DND-41 (cell line): ENCODE measurements around the gene LRRC58.
"Not testable (repeated sequence)": the region's sequence is repeated elsewhere in the genome, so short reads cannot be mapped to it uniquely, and the experiment has no call there.

Experiments used
- ATAC-seq: fragments of 200-7000 bp; cut with Tn5 transposase; 3 replicates; pipeline ENCODE4 v1.9.1; 2021; ENCODE audit warnings: low read depth; ENCODE audit not compliant: insufficient read depth
- DNase-seq: peaks from one replicate; pipeline ENCODE4 v3.0.0-alpha.2; 2020
- H2AFZ ChIP-seq: 2 replicates; pipeline ENCODE4 v1.6.0; 2012; ENCODE audit warnings: low read depth, low read length
- H3K27ac ChIP-seq: 2 replicates; pipeline ENCODE4 v1.5.1; 2012; ENCODE audit warnings: low read length, inconsistent platforms
- H3K27me3 ChIP-seq: fragments of 200-600 bp; sonication (generic); 2 replicates; pipeline ENCODE4 v1.6.0; 2012; ENCODE audit warnings: low read length, mild to moderate bottlenecking, inconsistent platforms; ENCODE audit not compliant: insufficient read depth, poor library complexity
- H3K36me3 ChIP-seq: 2 replicates; pipeline ENCODE4 v1.5.1; 2012; ENCODE audit warnings: low read length, inconsistent platforms; ENCODE audit not compliant: insufficient read depth
- H3K4me1 ChIP-seq: 2 replicates; pipeline ENCODE4 v1.5.1; 2012; ENCODE audit warnings: mild to moderate bottlenecking, low read length; ENCODE audit not compliant: insufficient read depth
- H3K4me2 ChIP-seq: 2 replicates; pipeline ENCODE4 v1.6.0; 2012; ENCODE audit warnings: mild to moderate bottlenecking, moderate library complexity, low read length, inconsistent platforms; ENCODE audit not compliant: insufficient read depth
- H3K4me3 ChIP-seq, 2 experiments: fragments of 200-600 bp in 1 of 2; shearing (Covaris generic) in 1 of 2; 2 replicates each; pipeline ENCODE4 v1.5.1; 2012 to 2016; ENCODE audit warnings: inconsistent platforms in 2 of 2, low read length in 2 of 2, mild to moderate bottlenecking in 2 of 2, low read depth in 1 of 2, moderate library complexity in 1 of 2
- H3K79me2 ChIP-seq: 2 replicates; pipeline ENCODE4 v1.6.0; 2012; ENCODE audit warnings: low read length, inconsistent platforms; ENCODE audit not compliant: insufficient read depth
- H3K9ac ChIP-seq: 2 replicates; pipeline ENCODE4 v1.6.0; 2012; ENCODE audit warnings: low read depth, mild to moderate bottlenecking, inconsistent platforms, low read length, moderate library complexity
- H3K9me3 ChIP-seq: 2 replicates; pipeline ENCODE4 v1.5.1; 2012; ENCODE audit warnings: low read length, moderate library complexity, mild to moderate bottlenecking, inconsistent platforms; ENCODE audit not compliant: insufficient read depth, severe bottlenecking
- H4K20me1 ChIP-seq: 2 replicates; pipeline ENCODE4 v1.6.0; 2012; ENCODE audit warnings: low read length; ENCODE audit not compliant: insufficient read depth
- EZH2 ChIP-seq: IDR thresholded peaks from 3 replicates; pipeline ENCODE4 v1.6.1; 2012; ENCODE audit warnings: borderline replicate concordance, low read depth, mild to moderate bottlenecking, moderate library complexity, low read length, inconsistent platforms; ENCODE audit not compliant: severe bottlenecking
- TF ChIP-seq, protein P1 (sequence below): IDR thresholded peaks from 2 replicates; pipeline ENCODE4 v1.5.1; 2012; ENCODE audit warnings: borderline replicate concordance, low read length, moderate library complexity, mild to moderate bottlenecking; ENCODE audit not compliant: poor library complexity, severe bottlenecking; ENCODE audit errors: extremely low read depth

LRRC58 gene

DNA sequence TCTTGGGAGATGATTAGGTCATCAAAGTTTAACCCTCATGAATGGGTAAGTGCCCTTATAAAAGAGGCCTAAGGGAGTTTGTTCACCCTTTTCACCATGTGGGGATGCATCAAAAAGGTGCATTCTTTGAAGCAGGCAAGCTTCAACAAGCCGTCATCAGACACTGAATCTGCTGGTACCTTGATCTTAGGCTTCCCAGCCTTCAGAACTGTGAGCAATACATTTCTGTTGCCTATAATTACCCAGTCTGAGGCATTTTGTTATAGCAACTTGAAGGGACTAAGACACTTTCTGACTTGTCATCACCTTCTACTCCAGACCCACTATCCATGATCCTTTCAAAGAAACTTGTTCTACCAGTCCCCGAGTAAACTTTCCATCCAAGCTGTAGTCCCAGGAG, 44.6 kb upstream of the LRRC58 start:
- Histone ChIP-seq H3K9me3 (no peaks in the 10 kb centered on the region), H3K27me3 (no peaks in the 10 kb centered on the region), H3K9ac (no peak overlapping the region), H4K20me1 (no peaks in the 10 kb centered on the region), H3K4me1 (no peaks in the 10 kb centered on the region), H3K4me2 (no peak overlapping the region), H3K79me2 (no peaks in the 10 kb centered on the region), H3K36me3 (no peaks in the 10 kb centered on the region), H3K27ac (no peak overlapping the region), H2AFZ (no peak overlapping the region), H3K4me3 (no peak overlapping the region)
- no peak for ATAC-seq
- TF ChIP-seq EZH2: no peak
- TF ChIP-seq, protein P1, sequence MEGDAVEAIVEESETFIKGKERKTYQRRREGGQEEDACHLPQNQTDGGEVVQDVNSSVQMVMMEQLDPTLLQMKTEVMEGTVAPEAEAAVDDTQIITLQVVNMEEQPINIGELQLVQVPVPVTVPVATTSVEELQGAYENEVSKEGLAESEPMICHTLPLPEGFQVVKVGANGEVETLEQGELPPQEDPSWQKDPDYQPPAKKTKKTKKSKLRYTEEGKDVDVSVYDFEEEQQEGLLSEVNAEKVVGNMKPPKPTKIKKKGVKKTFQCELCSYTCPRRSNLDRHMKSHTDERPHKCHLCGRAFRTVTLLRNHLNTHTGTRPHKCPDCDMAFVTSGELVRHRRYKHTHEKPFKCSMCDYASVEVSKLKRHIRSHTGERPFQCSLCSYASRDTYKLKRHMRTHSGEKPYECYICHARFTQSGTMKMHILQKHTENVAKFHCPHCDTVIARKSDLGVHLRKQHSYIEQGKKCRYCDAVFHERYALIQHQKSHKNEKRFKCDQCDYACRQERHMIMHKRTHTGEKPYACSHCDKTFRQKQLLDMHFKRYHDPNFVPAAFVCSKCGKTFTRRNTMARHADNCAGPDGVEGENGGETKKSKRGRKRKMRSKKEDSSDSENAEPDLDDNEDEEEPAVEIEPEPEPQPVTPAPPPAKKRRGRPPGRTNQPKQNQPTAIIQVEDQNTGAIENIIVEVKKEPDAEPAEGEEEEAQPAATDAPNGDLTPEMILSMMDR: no peak
- no peak for DNase-seq

DNA sequence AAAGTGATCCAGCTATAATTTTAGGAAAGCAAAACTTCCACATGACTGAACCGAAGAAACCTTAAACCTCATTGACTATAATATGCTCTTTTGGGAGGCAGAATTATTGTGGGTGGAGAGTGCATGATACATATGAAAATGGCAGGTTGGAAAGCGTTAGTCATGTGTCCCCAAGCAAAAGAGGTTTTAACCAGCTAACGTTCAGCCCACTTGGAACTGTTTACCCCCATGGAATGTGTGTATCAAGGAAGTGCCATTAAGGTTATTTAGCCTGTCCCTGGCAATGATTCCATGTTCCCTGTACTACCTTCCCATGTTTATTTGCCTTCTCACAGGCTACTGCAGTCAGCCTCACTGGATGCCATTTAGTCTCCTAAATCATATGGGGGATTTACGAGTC, 44.1 kb upstream of the LRRC58 start:
- ATAC-seq: no peak
- no peaks in the 10 kb centered on the region for H3K36me3 ChIP-seq
- H3K27ac ChIP-seq: no peak overlapping the region

DNA sequence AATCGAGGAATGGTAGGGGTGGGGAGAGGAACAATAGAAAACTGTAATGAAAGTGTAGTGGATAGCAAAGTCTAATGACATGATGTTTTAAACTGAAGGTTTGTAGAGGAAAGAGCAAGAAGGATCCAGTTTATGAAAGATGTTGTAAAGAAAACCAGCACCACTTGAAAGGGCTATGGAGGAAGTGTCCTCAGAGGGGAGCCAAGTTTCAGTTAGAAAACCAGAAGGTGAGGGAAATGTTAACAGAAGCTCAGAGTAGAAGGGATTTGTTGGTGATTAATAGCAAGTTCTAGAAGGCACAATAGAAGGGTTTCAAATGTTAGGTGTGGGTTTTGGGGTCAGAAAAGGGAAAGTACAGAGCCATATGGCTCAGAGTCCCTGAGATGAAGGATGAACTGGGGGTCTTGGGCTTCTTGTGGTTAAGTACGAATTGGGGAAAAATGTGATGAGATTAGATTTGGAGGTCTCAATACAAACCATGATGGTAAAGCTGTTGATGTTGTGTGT, 33.8 kb upstream of the LRRC58 start:
- ATAC-seq (peak; percentile 52; the same call in 2 of the 3 replicates), DNase-seq (no peak)
- no peak overlapping the region for H3K4me3 ChIP-seq
- H3K9me3 ChIP-seq: no peaks in the 10 kb centered on the region
- H3K4me2 ChIP-seq: no peak overlapping the region
- no peaks in the 10 kb centered on the region for H3K4me1 ChIP-seq
- H2AFZ ChIP-seq: no peak overlapping the region
- no peaks in the 10 kb centered on the region for H4K20me1 ChIP-seq
- peaks cover 3% of the 10 kb centered on the region for H3K27me3 ChIP-seq
- H3K27ac ChIP-seq: no peak overlapping the region
- no peaks in the 10 kb centered on the region for H3K79me2 ChIP-seq
- H3K9ac ChIP-seq: no peak overlapping the region
- TF ChIP-seq, protein P1: no peak
- TF ChIP-seq EZH2: no peak
- H3K36me3 ChIP-seq: no peaks in the 10 kb centered on the region

More for the DNA sequence above, 44.1 kb upstream of the LRRC58 start:
- H4K20me1 ChIP-seq: no peaks in the 10 kb centered on the region
- H2AFZ ChIP-seq: no peak overlapping the region
- no peak overlapping the region for H3K9ac ChIP-seq
- H3K4me3 ChIP-seq: no peak overlapping the region
- no peaks in the 10 kb centered on the region for H3K27me3 ChIP-seq
- TF ChIP-seq, protein P1: no peak
- no peak for TF ChIP-seq EZH2
- H3K79me2 ChIP-seq: no peaks in the 10 kb centered on the region
- no peak overlapping the region for H3K4me2 ChIP-seq
- no peaks in the 10 kb centered on the region for H3K4me1 ChIP-seq
- no peaks in the 10 kb centered on the region for H3K9me3 ChIP-seq
- DNase-seq: no peak

DNA sequence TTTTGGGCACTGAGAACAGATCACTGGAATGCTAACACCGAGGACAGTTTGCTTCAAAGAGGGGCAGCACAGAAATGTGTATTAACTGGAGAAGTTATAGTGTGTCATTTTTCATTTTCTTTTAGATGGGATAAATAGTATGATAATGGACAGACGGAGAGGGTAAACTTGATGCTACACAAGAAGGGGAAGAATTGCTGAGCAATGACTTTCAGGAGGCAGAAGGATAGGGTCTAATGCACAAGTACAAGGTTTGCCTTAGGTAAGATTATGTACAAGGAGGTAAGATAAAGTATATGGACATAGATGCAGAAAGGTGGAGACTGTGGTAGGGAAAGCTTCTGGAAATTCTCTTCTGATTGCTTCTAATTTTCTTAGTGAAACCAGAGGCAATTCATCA, 32.3 kb upstream of the LRRC58 start:
- H3K36me3 ChIP-seq: no peaks in the 10 kb centered on the region
- H2AFZ ChIP-seq: no peak overlapping the region
- no peak overlapping the region for H3K4me3 ChIP-seq
- H3K79me2 ChIP-seq: no peaks in the 10 kb centered on the region
- H3K4me2 ChIP-seq: no peak overlapping the region
- TF ChIP-seq, protein P1: no peak
- no peak for TF ChIP-seq EZH2
- H4K20me1 ChIP-seq: no peaks in the 10 kb centered on the region
- H3K9ac ChIP-seq: no peak overlapping the region
- H3K9me3 ChIP-seq: no peaks in the 10 kb centered on the region
- no peaks in the 10 kb centered on the region for H3K4me1 ChIP-seq
- H3K27me3 ChIP-seq: peaks cover 3% of the 10 kb centered on the region
- no peak for ATAC-seq
- DNase-seq: no peak
- H3K27ac ChIP-seq: no peak overlapping the region

DNA sequence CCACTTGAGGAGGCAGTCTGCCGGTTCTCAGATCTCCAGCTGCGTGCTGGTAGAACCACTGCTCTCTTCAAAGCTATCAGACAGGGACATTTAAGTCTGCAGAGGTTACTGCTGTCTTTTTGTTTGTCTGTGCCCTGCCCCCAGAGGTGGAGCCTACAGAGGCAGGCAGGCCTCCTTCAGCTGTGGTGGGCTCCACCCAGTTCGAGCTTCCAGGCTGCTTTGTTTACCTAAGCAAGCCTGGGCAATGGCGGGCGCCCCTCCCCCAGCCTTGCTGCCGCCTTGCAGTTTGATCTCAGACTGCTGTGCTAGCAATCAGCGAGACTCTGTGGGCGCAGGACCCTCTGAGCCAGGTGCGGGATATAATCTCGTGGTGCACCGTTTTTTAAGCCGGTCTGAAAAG, 28.8 kb upstream of the LRRC58 start:
- H3K4me3 ChIP-seq, H4K20me1 ChIP-seq, H3K4me2 ChIP-seq, H3K27ac ChIP-seq, DNase-seq, H3K9me3 ChIP-seq, H3K79me2 ChIP-seq, H3K27me3 ChIP-seq, H3K4me1 ChIP-seq, ATAC-seq, H2AFZ ChIP-seq, H3K9ac ChIP-seq, H3K36me3 ChIP-seq: not testable (repeated sequence)
